A673 (cell line): ENCODE measurements around the gene PBX1. TPM values are rescaled to one million over a fixed set of nuclear protein-coding genes. Genes with fewer than 3 reads are reported as not detected.

Experiments used
- BruUV-seq: library from RNA; stranded (reverse); fragments of 400-500 nt; replicated peaks from 2 replicates; lab custom pipeline; 2021; lab: Mats Ljungman, UMichigan
- CTCF ChIA-PET: fragments of 300-600 bp; sonication (Branson Sonifier 250); formaldehyde crosslinking; loops from one replicate; lab custom pipeline; 2022; ENCODE audit warnings: antibody characterized with exemption; lab: Charles Lee
- POLR2A ChIA-PET: fragments of 300-600 bp; sonication (Branson Sonifier 250); formaldehyde crosslinking; loops from one replicate; lab custom pipeline; 2022; ENCODE audit warnings: antibody characterized with exemption; ENCODE audit not compliant: low non-redundant PET; lab: Charles Lee
- DNase-seq: peaks from one replicate; pipeline ENCODE4 v3.0.0-alpha.2; 2015; ENCODE audit warnings: low spot score
- H3K27ac ChIP-seq: fragments of 200-600 bp; sonication (generic); 2 replicates; pipeline ENCODE4 v1.5.1; 2016; ENCODE audit warnings: mixed run types, low read depth, mild to moderate bottlenecking, mixed read lengths, antibody characterized with exemption, low read length; ENCODE audit not compliant: poor library complexity, severe bottlenecking
- H3K27me3 ChIP-seq: fragments of 200-600 bp; sonication (generic); replicated peaks from 2 replicates; pipeline ENCODE4 v1.6.1; 2017; ENCODE audit warnings: mixed run types, low read depth, mild to moderate bottlenecking, mixed read lengths, antibody characterized with exemption, low read length; ENCODE audit not compliant: insufficient read depth, poor library complexity
- H3K36me3 ChIP-seq: fragments of 200-600 bp; sonication (generic); 2 replicates; pipeline ENCODE4 v1.6.1; 2016; ENCODE audit warnings: mixed run types, mild to moderate bottlenecking, mixed read lengths, antibody characterized with exemption, low read length; ENCODE audit not compliant: insufficient read depth, poor library complexity, severe bottlenecking
- H3K4me1 ChIP-seq: fragments of 200-600 bp; sonication (generic); 2 replicates; pipeline ENCODE4 v1.6.1; 2017; ENCODE audit warnings: mixed run types, mild to moderate bottlenecking, mixed read lengths, antibody characterized with exemption, low read length; ENCODE audit not compliant: insufficient read depth, poor library complexity, severe bottlenecking
- H3K4me3 ChIP-seq: fragments of 200-600 bp; sonication (generic); 2 replicates; pipeline ENCODE4 v1.5.1; 2016; ENCODE audit warnings: low read depth, mixed run types, mild to moderate bottlenecking, mixed read lengths, low read length; ENCODE audit not compliant: poor library complexity, severe bottlenecking
- H3K9me3 ChIP-seq: fragments of 200-600 bp; sonication (generic); 2 replicates; pipeline ENCODE4 v1.6.1; 2016; ENCODE audit warnings: mixed run types, low read depth, mild to moderate bottlenecking, mixed read lengths, antibody characterized with exemption, low read length; ENCODE audit not compliant: poor library complexity, severe bottlenecking
- EZH2 ChIP-seq: fragments of 200-600 bp; sonication (generic); IDR thresholded peaks from 2 replicates; pipeline ENCODE4 v1.6.1; 2017; ENCODE audit warnings: borderline replicate concordance, low read depth, mild to moderate bottlenecking, mixed read lengths, antibody characterized with exemption, low read length; ENCODE audit not compliant: poor library complexity, severe bottlenecking
- intact Hi-C: fragments of 100-400 bp; cut with micrococcal nuclease; formaldehyde crosslinking; loops from one replicate; pipeline ENCODE4 v1.10.0; 2022; ENCODE audit not compliant: unreplicated experiment
- total RNA-seq: library from RNA; stranded (reverse); gene quantifications from 2 replicates; pipeline ENCODE4 v1.2.3, GENCODE V29; 2021
- TF ChIP-seq, protein P1 (sequence below): fragments of 300-800, 200-600 bp; sonication (generic); conservative IDR thresholded peaks from 2 replicates; pipeline ENCODE4 v1.5.1; 2017; ENCODE audit warnings: low read depth, mild to moderate bottlenecking, antibody characterized with exemption, low read length, moderate library complexity, mixed read lengths

PBX1 gene
- total RNA-seq, 1 experiment from 2014 or later: 51.5 TPM

DNA sequence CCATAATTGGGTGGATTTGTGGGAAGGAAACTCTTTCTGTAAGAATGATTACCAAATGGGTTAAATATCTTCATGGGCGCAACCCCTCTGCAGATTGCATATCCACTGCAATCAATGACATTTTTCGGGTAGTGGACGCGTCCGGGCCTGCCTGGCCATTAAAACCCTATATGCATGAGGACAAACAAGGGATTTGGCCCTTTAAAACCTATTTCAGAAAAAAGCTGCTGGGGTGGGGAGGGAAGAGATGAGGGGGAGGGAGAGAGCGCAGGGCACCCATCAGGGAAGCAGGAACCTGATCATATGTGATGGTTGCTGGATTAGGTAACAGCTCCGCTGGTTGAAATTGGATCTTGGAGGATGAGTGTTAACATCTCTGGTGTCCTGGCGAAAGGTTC, 228.8 kb downstream of the PBX1 start:
- CTCF ChIA-PET: interaction anchor here (0.7 kb wide), 3 partner anchors 184 to 1429 kb away, joined by 3 to 7 read pairs (median 5); no protein-coding TSS in a partner anchor
- no peaks in the 10 kb centered on the region for H3K36me3 ChIP-seq
- no peaks in the 10 kb centered on the region for H3K27me3 ChIP-seq
- H3K4me3 ChIP-seq: no peak overlapping the region
- intact Hi-C loops: loop anchor here (2.0 to 10.0 kb wide), 8 partner anchors 231 to 1426 kb away; partner anchors contain the start of gene PBX1
- TF ChIP-seq EZH2: no peak
- TF ChIP-seq, protein P1, sequence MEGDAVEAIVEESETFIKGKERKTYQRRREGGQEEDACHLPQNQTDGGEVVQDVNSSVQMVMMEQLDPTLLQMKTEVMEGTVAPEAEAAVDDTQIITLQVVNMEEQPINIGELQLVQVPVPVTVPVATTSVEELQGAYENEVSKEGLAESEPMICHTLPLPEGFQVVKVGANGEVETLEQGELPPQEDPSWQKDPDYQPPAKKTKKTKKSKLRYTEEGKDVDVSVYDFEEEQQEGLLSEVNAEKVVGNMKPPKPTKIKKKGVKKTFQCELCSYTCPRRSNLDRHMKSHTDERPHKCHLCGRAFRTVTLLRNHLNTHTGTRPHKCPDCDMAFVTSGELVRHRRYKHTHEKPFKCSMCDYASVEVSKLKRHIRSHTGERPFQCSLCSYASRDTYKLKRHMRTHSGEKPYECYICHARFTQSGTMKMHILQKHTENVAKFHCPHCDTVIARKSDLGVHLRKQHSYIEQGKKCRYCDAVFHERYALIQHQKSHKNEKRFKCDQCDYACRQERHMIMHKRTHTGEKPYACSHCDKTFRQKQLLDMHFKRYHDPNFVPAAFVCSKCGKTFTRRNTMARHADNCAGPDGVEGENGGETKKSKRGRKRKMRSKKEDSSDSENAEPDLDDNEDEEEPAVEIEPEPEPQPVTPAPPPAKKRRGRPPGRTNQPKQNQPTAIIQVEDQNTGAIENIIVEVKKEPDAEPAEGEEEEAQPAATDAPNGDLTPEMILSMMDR: no peak
- H3K27ac ChIP-seq: no peak overlapping the region
- no peak for DNase-seq
- POLR2A ChIA-PET: interaction anchor here (0.5 kb wide), 2 partner anchors 42 to 833 kb away, joined by 3 read pairs; no protein-coding TSS in a partner anchor
- H3K9me3 ChIP-seq: no peaks in the 10 kb centered on the region
- H3K4me1 ChIP-seq: peaks cover 29% of the 10 kb centered on the region
- BruUV-seq: no TSS peak

DNA sequence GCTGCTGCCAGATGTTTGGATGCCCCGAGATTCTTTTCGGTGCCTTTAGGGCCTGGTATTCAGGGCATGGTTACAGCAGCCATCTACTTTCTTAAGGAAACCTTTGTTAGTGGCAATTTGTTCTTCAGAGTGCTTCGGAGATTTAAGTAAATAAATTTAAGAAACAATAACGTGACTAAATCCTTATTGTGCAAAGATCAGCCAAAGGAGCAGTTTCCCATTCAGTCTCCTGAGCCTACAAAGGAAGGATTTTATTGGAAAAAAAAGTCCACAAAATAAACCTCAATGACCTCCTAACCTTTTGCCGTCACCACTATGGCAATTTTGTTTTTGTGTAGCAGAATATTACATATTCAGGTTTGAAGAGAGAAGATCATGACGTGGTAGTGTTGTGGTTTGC, 231.1 kb downstream of the PBX1 start:
- CTCF ChIA-PET: no interaction called here
- no peak for TF ChIP-seq EZH2
- TF ChIP-seq, protein P1: no peak

DNA sequence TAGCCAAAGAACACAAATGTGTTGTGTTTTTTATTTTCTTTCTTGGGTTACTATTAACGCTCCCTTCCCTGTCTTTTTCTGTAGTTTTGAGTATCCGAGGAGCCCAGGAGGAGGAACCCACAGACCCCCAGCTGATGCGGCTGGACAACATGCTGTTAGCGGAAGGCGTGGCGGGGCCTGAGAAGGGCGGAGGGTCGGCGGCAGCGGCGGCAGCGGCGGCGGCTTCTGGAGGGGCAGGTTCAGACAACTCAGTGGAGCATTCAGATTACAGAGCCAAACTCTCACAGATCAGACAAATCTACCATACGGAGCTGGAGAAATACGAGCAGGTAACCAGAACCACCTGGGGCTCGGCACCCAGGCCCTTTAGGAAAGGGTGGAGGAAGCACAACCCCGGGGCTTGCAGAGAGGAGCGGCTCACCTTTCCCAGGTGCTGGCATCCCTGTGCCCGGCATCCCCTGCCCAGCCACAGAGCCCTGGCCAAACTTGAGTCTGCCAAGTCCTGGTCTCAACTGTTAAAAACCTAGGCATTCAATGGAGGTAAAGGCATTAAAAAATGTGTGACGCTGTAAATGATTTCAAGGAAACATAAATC, 233.5 kb downstream of the PBX1 start:
- TF ChIP-seq EZH2: no peak
- TF ChIP-seq, protein P1: no peak
- Histone ChIP-seq H3K36me3 (no peaks in the 10 kb centered on the region), H3K4me3 (no peak overlapping the region), H3K27ac (no peak overlapping the region), H3K27me3 (no peaks in the 10 kb centered on the region), H3K9me3 (no peaks in the 10 kb centered on the region), H3K4me1 (peaks cover 8% of the 10 kb centered on the region)
- intact Hi-C loops: no loop called here
- DNase-seq: no peak
- BruUV-seq: no TSS peak
- POLR2A ChIA-PET: no interaction called here
- CTCF ChIA-PET: no interaction called here

More for the DNA sequence above, 231.1 kb downstream of the PBX1 start:
- Histone ChIP-seq H3K9me3 (no peaks in the 10 kb centered on the region), H3K4me3 (no peak overlapping the region), H3K27me3 (no peaks in the 10 kb centered on the region), H3K27ac (no peak overlapping the region), H3K36me3 (no peaks in the 10 kb centered on the region), H3K4me1 (peaks cover 29% of the 10 kb centered on the region)
- BruUV-seq: no TSS peak
- intact Hi-C loops: no loop called here
- POLR2A ChIA-PET: no interaction called here
- DNase-seq: no peak
